Measurements from ENCODE around the gene NPAS3. TPM values are rescaled to one million over a fixed set of nuclear protein-coding genes. Genes with fewer than 3 reads are reported as not detected.

NPAS3 gene
- total and polyA plus RNA-seq, 2 of the 8 experiments (the other 6 are each of a cell fraction or from before 2014, with no cell fraction given): 0.11 to 0.60 TPM

GRCh38 chr14:33650430-33650829 lies 711.8 kb downstream of the NPAS3 start:
- Histone ChIP-seq H3K14ac (ENCODE audit: insufficient read length) (no peak overlapping the region), H3K4me3 (ENCODE audit: extremely low read depth in 1 of 4, insufficient read depth in 2 of 4, low read depth in 3 of 4, low read length in 4 of 4) (no peak overlapping the region), H3K27ac (ENCODE audit: low read depth, low read length) (no peak overlapping the region), H2BK5ac (ENCODE audit: low read depth, low read length) (no peak overlapping the region), H3K79me1 (ENCODE audit: low read depth, low read length) (no peaks in the 10 kb centered on the region), H3K36me3 (ENCODE audit: control insufficient read depth in 2 of 4, insufficient read depth in 4 of 4, low read length in 3 of 4) (no peaks in the 10 kb centered on the region), H3K56ac (replicated peaks; ENCODE audit: insufficient read length, low read depth, low read length) (no peak overlapping the region), H3K4ac (replicated peaks; ENCODE audit: insufficient read length, low read depth, low read length) (no peak overlapping the region), H3K18ac (ENCODE audit: extremely low read depth, low read length) (no peak overlapping the region), H3K9ac (replicated peaks in 1 of 4; ENCODE audit: extremely low read depth in 1 of 4, low read depth in 3 of 4, low read length in 3 of 4) (no peak overlapping the region), H3K27me3 (replicated peaks in 1 of 4; ENCODE audit: control insufficient read depth in 3 of 4, extremely low read depth in 1 of 4, insufficient read depth in 3 of 4, low read length in 3 of 4) (no peaks in the 10 kb centered on the region), H2AFZ (ENCODE audit: low read length) (no peak overlapping the region), H3K4me2 (ENCODE audit: insufficient read depth in 1 of 2, low read depth in 2 of 2, low read length in 2 of 2) (no peak overlapping the region), H2BK12ac (ENCODE audit: low read depth, low read length) (no peak overlapping the region), H3K9me3 (ENCODE audit: insufficient read depth in 2 of 2, low read depth in 1 of 2, low read length in 1 of 2) (no peaks in the 10 kb centered on the region), H2BK120ac (replicated peaks; ENCODE audit: low read depth, low read length) (no peak overlapping the region), H3K23ac (ENCODE audit: insufficient read length) (no peak overlapping the region), H4K5ac (ENCODE audit: insufficient read length, low read depth, low read length) (no peak overlapping the region), H4K91ac (replicated peaks; ENCODE audit: insufficient read length, low read length) (no peak overlapping the region), H4K8ac (ENCODE audit: extremely low read depth, insufficient read depth, low read length) (no peak overlapping the region), H3K79me2 (ENCODE audit: control insufficient read depth in 1 of 2, insufficient read depth in 2 of 2, low read length in 2 of 2) (no peaks in the 10 kb centered on the region), H3K23me2 (ENCODE audit: low read depth, low read length) (no peaks in the 10 kb centered on the region), H3K4me1 (replicated peaks in 1 of 4; ENCODE audit: control insufficient read depth in 3 of 4, insufficient read depth in 4 of 4, low read length in 3 of 4) (no peaks in the 10 kb centered on the region), H2BK15ac (ENCODE audit: low read length) (no peak overlapping the region), H4K20me1 (replicated peaks in 1 of 2; ENCODE audit: control insufficient read depth in 1 of 2, insufficient read depth in 2 of 2, low read length in 2 of 2) (no peaks in the 10 kb centered on the region), H2BK20ac (ENCODE audit: low read length) (no peak overlapping the region), H2AK5ac (ENCODE audit: low read depth, low read length) (no peak overlapping the region)
- CTCF ChIA-PET (ENCODE audit: partially characterized antibody): interaction anchor here (1.5 kb wide), 1 partner anchor 25 kb away, joined by 4 read pairs; no protein-coding TSS in a partner anchor
- DNase-seq (ENCODE audit: low read depth in 1 of 2, low spot score in 2 of 2) (no peak), FAIRE-seq (no peak)
- 93% methylated on average over 3 of the region's 3 CpGs; no CpG with 5 or more reads in 1 of the 2 experiments for WGBS, 2 experiments (ENCODE audit: extremely low coverage in 1 of 2, insufficient coverage in 1 of 2, insufficient read length in 1 of 2, insufficient replicate concordance in 2 of 2, low coverage in 1 of 2, low lambda C conversion rate in 2 of 2, missing lambda C conversion rate in 1 of 2)
- no peak for TF ChIP-seq CBX8 (IDR thresholded peaks at IDR 0.05; ENCODE audit: borderline replicate concordance, low read depth, low read length)
- TF ChIP-seq KDM4A (IDR thresholded peaks at IDR 0.05; ENCODE audit: low read depth, low read length, severe bottlenecking): no peak
- POLR2A ChIA-PET (ENCODE audit: partially characterized antibody): no interaction called here

Data from H1 (cell line).